HG03159 (cell line): ENCODE measurements around the gene LNX2.

ENCODE experiments used
- ATAC-seq: cut with Tn5 transposase; IDR thresholded peaks from one replicate; pipeline ENCODE4 v1.9.1; 2021; ENCODE audit warnings: mild to moderate bottlenecking, moderate library complexity; ENCODE audit not compliant: unreplicated experiment

The LNX2 gene

DNA sequence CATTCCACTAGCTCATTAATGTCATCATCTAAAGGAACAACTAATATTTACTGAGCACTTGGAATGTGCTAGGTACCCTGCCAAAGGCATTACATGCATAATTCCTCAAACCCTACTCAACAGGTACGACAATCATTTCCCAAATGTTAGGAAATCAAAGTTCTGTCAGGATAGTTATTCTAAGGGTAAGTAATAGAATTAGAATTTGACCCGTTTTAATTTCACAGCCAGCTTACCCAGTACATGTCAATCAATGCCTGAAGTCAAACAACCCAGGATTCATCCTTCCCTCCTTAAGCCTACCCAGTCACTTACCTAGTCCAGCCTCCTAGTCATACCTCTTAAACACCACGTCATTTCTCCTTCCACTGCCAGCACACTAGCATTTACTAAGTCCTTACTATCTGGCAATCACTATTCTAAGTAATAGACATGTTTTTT, 2.4 kb downstream of the LNX2 start:
- no peak for ATAC-seq

DNA sequence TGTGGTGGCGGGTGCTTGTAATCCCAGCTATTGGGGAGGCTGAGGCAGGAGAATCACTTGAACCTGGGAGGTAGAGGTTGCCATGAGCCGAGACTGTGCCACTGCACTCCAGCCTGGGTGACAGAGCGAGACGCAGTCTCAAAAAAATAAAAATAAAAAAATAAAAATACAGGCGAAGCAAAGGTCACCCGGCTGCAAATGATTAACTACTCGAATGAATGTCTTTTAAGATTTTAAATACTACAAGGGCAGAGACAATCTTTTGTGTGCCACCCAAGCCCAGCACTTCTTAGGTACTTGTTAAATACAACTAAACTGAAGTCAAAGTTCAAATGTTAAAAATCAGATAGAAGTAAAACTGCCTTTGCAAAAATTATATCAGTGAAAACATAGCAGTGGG, 6.7 kb downstream of the LNX2 start:
- no peak for ATAC-seq

DNA sequence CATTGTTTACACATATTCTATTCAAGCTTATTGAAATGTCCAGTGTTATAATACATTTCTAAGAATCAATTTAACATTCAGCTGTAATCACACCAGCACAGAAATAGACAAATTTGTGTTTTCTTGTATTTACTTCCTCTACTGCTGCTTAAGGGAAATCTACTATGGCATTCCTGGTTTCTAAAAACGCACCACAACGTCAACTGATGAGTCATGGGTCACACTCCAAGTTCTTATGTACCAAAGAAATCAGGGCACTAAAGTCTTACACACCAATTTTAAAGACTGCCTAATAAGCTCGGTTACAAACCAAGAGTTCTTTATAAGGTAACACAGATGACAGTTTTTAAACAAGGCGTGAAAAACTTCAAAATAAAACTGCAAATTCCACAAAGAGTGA, 13.2 kb downstream of the LNX2 start:
- no peak for ATAC-seq

DNA sequence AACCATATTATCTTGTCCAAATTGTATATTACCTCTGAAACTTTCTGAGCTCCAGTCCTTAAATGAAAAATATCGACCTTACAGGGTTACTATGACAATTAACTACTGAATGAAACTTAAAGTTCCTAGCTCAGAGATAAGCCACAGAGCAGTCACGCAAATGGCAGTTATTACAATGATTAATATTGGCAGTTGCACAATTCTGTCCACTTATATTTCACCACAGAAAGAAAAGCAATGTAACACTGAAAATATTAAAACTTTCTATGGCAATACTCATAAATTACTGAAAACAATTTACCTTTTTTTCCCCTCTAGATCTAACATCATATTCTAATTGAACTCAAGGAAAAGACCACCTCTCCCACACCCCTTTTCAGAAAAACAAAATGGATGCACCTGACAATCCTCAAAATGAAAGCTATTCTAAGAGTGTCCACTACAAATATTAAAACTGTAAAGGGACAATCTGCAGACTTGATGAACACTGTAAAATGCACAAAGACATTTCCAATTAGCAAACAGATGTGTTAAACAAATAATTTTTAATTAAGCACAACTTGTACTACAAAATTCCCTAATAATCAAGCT, 14.6 kb downstream of the LNX2 start:
- no peak for ATAC-seq

DNA sequence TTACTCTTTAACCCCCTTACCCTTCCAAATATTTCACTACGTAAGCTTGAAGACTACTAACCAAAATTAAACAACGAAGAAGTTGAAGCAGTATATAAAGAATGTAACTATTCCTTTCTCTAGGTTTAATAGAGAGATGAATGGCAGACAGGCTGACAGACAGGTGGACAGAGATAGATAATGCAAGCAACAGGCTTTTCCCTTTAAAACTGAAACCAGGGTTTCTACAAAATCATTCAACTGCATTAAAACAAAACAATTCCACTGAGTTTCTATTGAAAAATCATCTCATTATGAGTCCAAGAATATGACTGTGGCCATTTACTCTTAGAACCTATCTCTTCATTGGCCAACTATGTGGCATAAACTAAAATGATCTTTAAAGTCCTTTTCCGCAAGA, 15.2 kb downstream of the LNX2 start:
- no peak for ATAC-seq

DNA sequence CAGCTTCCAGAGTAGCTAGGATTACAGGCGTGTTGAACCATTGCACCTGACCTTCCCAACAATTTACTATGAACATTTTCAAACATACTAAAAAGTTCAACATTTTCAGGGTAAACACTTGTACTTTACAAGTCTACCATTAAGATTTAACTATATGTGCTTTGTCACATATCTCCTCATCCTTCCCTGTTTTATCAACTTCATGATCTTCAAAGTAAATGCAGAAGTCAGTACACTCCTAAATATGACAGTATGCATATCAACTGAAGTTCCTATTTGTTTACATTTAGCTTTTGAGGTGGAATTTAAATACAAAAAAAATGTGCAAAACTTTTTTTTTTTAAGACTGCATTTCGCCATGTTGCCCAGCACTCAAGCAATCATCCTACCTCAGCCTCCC, 18.5 kb downstream of the LNX2 start:
- no peak for ATAC-seq

DNA sequence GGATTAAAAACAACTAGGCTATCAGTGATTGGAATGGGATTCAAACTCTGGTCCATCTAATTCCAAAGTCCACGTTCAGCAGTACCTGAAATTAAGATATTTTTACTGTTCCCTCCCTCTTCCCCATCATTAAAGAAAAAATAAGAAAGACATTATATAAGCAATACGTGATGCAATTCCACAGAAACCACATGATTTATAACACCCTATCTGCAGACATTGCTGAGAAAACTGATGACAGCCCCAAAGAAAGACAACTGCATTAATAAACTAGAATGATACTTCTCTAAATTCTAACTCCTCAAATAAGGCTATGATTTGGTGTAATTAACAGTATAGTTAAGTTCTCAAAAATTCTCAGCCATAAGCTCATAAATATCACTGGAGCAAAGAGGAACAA, 19.1 kb downstream of the LNX2 start:
- no peak for ATAC-seq

DNA sequence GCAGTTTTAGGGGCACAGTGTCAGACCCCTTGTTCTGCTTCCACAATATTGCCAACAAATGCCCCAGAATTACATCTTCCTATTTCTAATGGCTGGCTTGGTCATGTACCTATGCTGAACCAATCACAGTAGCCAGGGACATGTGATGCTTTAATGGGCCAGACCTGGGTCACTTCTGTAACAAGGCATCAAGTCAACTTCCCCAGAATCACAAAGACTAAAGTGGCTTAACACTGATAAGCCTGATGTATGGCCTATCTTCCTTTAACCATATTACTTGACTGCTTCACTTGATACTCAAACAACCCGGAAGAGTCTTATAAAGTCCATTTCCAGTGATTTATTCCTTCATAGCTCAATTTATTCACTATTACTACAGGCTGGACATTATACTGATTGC, 19.6 kb downstream of the LNX2 start:
- ATAC-seq = no peak

DNA sequence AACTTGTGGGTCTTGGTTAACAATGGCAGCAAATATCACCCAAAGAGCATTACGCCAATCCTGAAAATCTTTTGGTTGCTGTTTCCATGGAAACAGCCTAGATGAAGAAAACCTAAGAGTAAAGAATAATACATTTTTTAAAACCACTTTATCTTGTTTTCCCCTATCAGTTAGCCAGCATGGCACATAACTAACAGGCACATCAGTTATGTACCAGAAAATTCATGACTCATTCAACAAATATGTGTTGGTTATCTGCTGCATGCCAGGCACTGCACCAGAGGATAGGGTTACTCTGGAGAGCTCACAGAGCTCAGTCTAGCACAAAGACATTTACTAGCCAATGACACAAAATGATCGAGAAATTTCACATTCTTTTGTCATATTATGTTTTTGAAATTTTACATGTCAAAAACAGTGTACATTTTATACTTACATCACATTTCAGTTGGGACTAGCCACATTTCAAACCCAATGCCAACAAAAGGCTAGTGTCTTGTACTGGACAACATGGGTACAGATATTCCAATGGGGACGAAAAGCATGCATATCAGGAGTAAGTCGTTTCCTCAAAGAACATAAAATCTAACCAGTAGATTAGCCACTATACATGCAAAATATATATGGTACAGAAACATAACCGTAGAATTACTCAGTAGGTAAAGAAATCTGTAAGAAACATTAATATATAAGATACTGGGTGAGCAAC, 20.3 kb downstream of the LNX2 start:
- ATAC-seq = no peak

DNA sequence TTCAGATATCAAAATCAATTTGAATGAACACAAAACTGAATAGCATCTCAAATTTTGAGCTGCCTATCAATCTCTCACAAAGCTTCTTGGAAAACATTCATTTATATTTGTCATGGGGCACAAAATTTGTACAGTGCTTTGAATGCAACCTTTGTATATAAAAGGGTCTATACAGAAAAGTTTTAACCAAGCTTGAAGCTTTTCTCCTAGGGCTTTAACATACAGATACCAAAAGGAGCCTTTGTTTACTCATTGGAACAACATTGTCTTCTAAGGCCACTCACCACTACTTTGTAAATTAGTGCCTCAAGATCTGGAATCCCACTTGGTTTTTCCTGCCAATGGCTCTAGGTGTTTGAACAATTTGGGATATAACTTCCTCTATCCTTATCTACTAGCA, 21.2 kb downstream of the LNX2 start:
- no peak for ATAC-seq

DNA sequence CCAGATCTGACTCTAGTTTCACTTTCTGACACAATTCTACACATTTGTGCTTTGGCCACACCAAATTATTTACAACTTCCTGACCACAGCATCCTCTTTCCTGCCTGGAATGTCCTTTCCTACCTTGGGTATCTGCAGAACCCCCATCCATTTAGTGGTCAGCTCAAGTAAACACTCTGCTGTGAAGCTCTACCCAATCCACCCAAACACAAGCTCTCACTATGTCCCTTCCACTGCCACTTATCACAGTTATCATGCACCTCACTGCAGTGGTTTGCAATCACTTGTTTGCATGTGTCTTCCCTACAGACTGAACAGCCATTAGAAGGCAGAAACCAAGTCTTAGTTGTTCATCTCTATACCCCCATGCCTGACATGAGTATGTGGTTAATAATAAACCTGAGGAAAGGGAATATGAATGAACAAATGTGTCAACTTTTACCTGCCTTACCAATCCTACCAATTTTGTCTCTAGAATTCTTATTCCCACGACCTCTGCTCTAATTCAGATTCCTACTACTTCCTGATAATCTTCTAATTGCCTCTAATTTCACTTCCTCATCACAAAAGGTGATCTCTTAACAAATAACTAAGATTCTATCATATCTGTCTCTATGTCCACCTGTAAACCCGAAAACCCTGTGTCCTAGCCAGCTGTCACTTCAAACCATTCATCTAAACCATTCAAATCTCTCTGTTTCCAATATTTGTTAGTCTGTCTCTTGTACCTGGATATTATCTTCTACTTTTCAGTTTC, 25.1 kb downstream of the LNX2 start:
- ATAC-seq = no peak

DNA sequence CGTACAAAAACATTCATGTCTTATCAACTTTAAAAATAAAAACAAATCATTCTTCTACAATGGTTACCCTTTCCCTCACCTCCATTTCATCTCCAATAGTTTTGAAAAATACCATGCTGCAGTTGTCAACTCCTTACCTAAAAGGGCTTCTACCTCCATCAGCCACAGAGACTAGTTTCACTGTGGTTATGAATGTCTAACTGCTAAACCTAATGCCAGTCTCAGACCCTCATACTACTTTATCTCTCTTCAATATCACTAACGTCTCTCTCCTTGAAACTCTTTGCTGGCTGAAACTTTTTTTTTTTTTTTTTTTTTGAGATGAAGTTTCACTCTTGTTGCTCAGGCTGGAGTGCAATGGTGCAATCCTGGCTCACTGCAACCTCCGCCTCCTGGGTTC, 27.1 kb downstream of the LNX2 start:
- peak; percentile 85 for ATAC-seq

DNA sequence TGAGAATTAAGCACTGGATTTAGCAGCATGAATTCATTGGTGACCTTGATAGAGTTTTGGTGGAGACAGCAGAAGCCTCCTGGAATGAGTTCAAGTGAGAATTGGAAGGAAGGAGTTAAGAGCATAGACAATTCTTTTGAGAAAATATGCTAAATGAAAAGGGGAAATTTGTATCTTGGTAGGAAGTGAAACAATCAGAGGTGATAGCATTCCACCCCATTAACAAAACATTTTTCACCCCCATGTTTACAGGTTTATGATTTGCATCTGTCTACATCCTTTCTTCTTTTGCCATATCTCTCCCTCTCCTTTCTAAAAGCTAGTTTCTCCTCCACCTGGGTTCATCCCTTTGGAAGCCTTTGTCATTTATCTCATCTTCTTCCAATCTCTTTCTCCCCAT, 27.5 kb downstream of the LNX2 start:
- peak; percentile 30 for ATAC-seq

DNA sequence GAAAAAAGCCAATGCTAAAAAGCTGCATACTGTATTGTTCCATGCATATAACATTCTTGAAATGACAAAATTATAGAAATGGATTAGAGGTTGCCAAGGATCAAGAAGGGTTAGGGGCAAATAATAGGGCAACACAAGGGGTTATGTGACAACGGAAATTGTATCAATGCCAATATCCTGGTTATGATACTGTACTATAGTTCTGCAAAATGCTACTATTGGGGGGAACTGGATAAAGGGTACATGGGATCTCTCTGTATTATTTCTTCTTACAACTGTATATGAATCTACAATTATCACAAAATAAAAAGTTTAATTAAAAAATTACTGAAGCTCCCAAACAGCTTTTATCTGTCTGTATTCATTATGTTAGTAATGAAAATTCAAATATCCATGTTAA, 31.9 kb downstream of the LNX2 start:
- no peak for ATAC-seq

DNA sequence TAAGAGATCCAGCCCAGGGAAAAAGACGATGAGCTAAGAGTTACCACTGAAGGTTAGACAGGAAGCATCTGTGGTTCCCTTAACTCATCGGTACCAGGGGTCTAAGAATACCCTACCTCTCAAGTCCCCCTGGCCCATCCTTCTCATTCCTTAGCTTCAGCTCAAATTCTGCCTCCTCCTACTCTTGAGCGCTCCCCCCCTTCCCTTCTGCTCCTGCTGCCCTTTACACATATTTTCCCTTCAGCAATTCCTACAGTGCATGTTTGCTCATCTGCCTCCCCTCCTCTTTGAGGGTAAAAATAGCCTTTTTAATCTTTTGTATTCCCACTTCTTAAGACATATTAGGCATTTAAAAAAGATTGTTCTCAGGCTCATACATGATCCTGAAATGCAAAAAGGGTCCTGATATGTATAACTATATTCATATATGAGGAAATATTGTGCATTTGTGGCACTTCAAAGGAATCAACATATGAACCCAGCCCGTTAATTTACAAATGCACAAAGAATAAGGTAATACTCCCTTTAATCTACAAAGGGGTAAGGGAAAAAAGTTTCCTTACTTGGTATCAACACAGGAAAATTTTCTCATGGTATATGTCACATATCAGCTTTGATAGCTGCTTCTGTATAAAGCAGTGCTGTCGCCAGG, 33.1 kb downstream of the LNX2 start:
- ATAC-seq = no peak

DNA sequence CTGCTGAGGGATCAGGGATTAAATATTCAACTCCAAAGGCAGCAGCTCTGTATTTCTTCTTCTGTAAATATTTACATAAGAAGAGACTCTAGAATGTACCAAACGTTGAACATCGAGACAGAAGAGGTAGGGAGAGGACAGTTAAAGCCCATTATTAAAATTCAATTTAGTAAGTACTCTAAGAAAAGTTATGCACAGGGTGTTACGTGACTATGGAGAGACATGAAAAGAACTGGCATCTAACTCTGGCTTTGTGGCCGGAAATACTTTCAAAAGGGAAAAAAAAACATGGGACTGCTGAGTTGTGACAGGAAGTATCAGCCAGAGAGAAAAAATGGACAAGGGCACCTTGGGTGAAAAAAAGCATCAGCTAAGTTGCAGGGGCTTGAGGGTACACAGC, 36.7 kb downstream of the LNX2 start:
- ATAC-seq = no peak

DNA sequence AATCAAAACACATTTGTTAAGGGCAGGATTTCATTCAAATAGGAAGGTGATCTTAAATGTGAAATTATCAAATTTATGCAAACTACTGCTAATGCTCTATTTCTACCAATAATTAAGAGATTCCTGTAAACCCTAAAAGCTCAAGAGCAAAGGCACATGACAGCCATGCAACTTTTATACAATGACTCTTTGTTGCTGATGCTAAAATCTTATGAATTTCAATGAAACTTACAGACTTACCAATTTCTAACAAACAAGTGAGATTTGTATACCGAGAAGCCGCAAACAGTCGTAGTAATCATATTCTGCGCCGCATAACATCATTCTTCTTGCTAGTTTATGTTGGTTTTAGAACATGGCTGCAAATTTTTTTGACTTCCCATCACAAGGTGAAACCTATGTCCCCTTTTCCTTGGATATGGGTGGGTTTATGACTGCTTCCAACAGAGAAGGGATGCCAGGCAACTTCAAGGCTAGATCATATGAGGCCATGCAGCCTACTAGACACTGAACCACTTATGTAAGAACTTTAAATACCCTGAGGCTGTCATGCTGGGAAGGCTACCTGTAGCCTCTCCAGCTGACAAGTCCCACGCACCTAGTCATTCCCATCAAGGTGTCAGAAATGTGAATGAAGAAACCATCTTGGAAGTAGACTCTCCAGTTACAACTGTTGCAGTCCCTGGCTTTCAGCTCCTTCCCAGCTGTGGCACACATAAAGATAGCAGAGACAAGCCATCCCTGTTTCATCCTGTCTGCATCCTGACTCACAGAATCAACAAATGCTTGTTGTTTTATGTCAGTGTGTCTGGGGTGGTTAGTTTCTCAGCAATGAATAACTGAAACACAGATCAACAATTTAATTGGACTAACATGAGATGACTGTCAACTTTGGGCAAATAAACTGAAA, 42.0 kb downstream of the LNX2 start:
- ATAC-seq = no peak

DNA sequence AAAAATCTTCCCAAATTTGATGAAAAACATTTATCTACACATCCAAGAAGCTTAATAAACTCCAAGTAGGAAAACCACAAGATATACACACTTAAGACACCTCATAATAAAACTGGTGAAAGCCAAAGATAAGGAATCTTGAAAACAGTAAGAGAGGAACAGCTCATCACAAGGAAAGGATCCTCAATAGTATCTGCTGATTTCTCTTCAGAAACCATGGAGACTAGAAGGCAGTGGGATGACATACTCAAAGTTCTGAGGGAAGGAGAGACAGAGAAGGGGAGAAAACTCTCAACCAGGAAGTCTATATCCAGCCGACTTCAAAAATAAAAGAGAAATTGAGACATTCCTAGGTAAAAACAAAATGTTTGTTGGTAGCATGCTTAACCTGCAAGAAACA, 45.7 kb downstream of the LNX2 start:
- no peak for ATAC-seq

DNA sequence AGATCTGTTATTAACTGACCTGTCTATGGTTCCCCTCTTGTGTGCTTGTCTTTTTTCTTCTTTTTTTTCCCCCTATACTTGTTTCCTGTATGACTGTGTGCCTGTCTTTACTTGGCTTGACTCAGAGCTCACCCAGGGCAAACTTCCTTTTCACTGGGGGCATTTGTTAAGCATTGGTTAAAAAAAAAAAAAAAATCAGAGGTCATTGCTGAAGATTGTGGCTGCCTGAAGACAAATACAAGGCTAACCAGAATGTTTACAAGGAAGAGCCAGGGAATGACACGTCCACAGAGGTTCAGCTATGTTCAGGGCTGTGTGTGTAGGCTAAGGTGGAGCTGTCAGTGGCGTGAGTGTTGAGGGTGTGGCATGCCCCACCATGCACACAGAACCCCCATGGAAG, 47.1 kb downstream of the LNX2 start:
- ATAC-seq = no peak

DNA sequence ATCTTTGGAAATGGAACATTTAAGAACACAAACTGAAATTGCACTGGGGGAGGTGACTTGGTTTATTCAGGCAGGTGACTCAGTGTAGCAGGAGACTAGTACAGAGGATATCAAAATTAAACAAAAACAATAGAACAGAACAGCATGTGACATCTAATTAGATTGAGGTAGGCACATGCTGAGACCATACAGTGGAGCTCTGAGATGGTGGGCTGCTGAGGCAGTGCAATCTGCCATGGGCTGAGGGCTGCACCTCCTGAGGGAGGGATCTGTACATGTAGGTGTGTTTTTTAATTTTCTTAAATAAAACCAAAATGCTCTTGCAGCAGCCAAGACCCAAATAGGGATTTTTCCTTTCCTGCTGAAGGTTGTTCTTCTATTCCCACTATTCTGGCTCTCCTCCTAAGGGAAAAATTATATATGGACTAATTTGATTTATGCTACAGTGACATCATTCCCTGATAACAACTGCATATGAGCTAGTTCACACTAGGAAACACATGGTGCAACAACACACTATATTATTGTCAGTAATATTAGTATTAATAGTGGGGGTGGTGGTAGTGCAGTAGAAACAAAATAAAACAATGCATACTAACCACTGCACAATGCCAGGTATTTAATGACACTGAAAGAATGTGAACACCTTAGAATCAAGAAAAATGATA, 48.0 kb downstream of the LNX2 start:
- ATAC-seq = no peak
